SK-N-SH (cell line): ENCODE results near the gene GPER1. TPM values are rescaled to one million over a fixed set of nuclear protein-coding genes. Genes with fewer than 3 reads are reported as not detected.

Experiments
- CTCF ChIA-PET: fragments of 300-600, 350-600 bp; formaldehyde crosslinking; extraction: SDS; loops from one replicate; lab custom pipeline; 2021; lab: Yijun Ruan, JAX
- POLR2A ChIA-PET: fragments of 350-600 bp; sonication (Branson Sonifier 250); formaldehyde crosslinking; extraction: SDS; loops from one replicate; lab custom pipeline; 2020; ENCODE audit warnings: antibody characterized with exemption, inconsistent platforms; lab: Yijun Ruan, JAX
- DNase-seq: peaks from one replicate; pipeline ENCODE4 v3.0.0; 2012
- H2AFZ ChIP-seq: fragments of 200-600 bp; sonication (generic); 2 replicates; pipeline ENCODE4 v1.8.1; 2016; ENCODE audit warnings: antibody characterized with exemption, mild to moderate bottlenecking, low read depth
- H3F3A ChIP-seq: fragments of 200-600 bp; sonication (generic); replicated peaks from 2 replicates; pipeline ENCODE3; 2016; ENCODE audit warnings: antibody characterized with exemption, mild to moderate bottlenecking; ENCODE audit not compliant: insufficient read depth
- H3K27ac ChIP-seq, 2 experiments: fragments of 200-500 bp in 1 of 2; fragments of 200-600 bp in 1 of 2; sonication (Bioruptor generic) in 1 of 2; sonication (generic), shearing (Covaris generic) in 1 of 2; 2 replicates each; pipeline versions ENCODE4 v1.5.1 to v1.6.1; 2014 to 2016; ENCODE audit warnings: low read depth in 2 of 2, inconsistent platforms in 1 of 2, low read length in 1 of 2, mild to moderate bottlenecking in 1 of 2, mixed read lengths in 1 of 2
- H3K27me3 ChIP-seq: fragments of 200-600 bp; sonication (generic), shearing (Covaris generic); 2 replicates; pipeline ENCODE4 v1.6.1; 2016; ENCODE audit warnings: mixed run types; ENCODE audit not compliant: insufficient read depth
- H3K36me3 ChIP-seq, 2 experiments: fragments of 200-500 bp in 1 of 2; fragments of 200-600 bp in 1 of 2; sonication (Bioruptor generic) in 1 of 2; sonication (generic) in 1 of 2; replicated peaks in 1 of 2; 2 replicates each; pipeline versions ENCODE3 to v1.5.1; 2014 to 2016; ENCODE audit warnings: low read length in 1 of 2, mild to moderate bottlenecking in 1 of 2; ENCODE audit not compliant: insufficient read depth in 2 of 2, control insufficient read depth in 1 of 2
- H3K4me1 ChIP-seq, 2 experiments: fragments of 200-500 bp in 1 of 2; fragments of 200-600 bp in 1 of 2; sonication (Bioruptor generic) in 1 of 2; sonication (generic), shearing (Covaris generic) in 1 of 2; 2 replicates each; pipeline versions ENCODE4 v1.5.1 to v1.6.1; 2014 to 2016; ENCODE audit warnings: low read depth in 1 of 2, low read length in 1 of 2, mixed run types in 1 of 2; ENCODE audit not compliant: insufficient read depth in 2 of 2, control insufficient read depth in 1 of 2
- H3K4me2 ChIP-seq: fragments of 200-600 bp; sonication (generic), shearing (Covaris generic); 2 replicates; pipeline ENCODE4 v1.6.1; 2017; ENCODE audit warnings: mixed run types
- H3K4me3 ChIP-seq, 2 experiments: fragments of 200-500 bp in 1 of 2; fragments of 200-600 bp in 1 of 2; sonication (Bioruptor generic) in 1 of 2; sonication (generic), shearing (Covaris generic) in 1 of 2; 2 replicates each; pipeline versions ENCODE4 v1.5.1 to v1.8.1; 2014 to 2016; ENCODE audit warnings: low read depth in 2 of 2, inconsistent platforms in 1 of 2, low read length in 1 of 2, mild to moderate bottlenecking in 1 of 2, mixed read lengths in 1 of 2, moderate library complexity in 1 of 2
- H3K79me2 ChIP-seq: fragments of 200-600 bp; sonication (generic); 2 replicates; pipeline ENCODE4 v1.8.1; 2017; ENCODE audit warnings: mild to moderate bottlenecking; ENCODE audit not compliant: insufficient read depth
- H3K9ac ChIP-seq: fragments of 200-600 bp; sonication (generic); 2 replicates; pipeline ENCODE4 v1.6.1; 2017; ENCODE audit warnings: mixed run types
- H3K9me2 ChIP-seq: fragments of 200-600 bp; sonication (generic); 2 replicates; pipeline ENCODE4 v1.6.1; 2017; ENCODE audit warnings: mixed run types
- H3K9me3 ChIP-seq: fragments of 200-600 bp; sonication (generic); 2 replicates; pipeline ENCODE4 v1.6.1; 2017; ENCODE audit warnings: mixed run types, mild to moderate bottlenecking, moderate library complexity
- H4K20me1 ChIP-seq: fragments of 200-600 bp; sonication (generic); 2 replicates; pipeline ENCODE4 v1.6.1; 2017; ENCODE audit warnings: mild to moderate bottlenecking, mixed run types; ENCODE audit not compliant: insufficient read depth
- CTCF ChIP-seq: fragments of 200-600 bp; sonication (generic); IDR thresholded peaks from 2 replicates; pipeline ENCODE4 v1.6.1; 2017; ENCODE audit warnings: antibody characterized with exemption, mild to moderate bottlenecking, moderate library complexity
- EP300 ChIP-seq, 2 experiments: IDR thresholded peaks; 2 replicates each; pipeline versions ENCODE4 v1.4.0 to v1.6.1; 2012; ENCODE audit warnings: borderline replicate concordance in 1 of 2, low read depth in 1 of 2, low read length in 1 of 2
- EZH2phosphoT487 ChIP-seq: fragments of 200-600 bp; sonication (generic); IDR thresholded peaks from 2 replicates; pipeline ENCODE4 v1.6.1; 2017; ENCODE audit warnings: low read depth, mixed run types, mild to moderate bottlenecking, antibody characterized with exemption, moderate library complexity, borderline replicate concordance
- FOSL2 ChIP-seq: IDR thresholded peaks from 2 replicates; pipeline ENCODE4 v1.4.0; 2012; ENCODE audit warnings: low read depth, mild to moderate bottlenecking, moderate library complexity, borderline replicate concordance
- GABPA ChIP-seq: IDR thresholded peaks from 2 replicates; pipeline ENCODE4 v1.4.0; 2012; ENCODE audit warnings: low read depth, mild to moderate bottlenecking
- GATA2 ChIP-seq: sonication (generic); formaldehyde crosslinking; IDR thresholded peaks from 2 replicates; pipeline ENCODE4 v1.5.0; 2020; ENCODE audit warnings: mild to moderate bottlenecking, missing genetic modification reagents
- JUND ChIP-seq: IDR thresholded peaks from 2 replicates; pipeline ENCODE4 v1.4.0; 2012
- MAX ChIP-seq: IDR thresholded peaks from 2 replicates; pipeline ENCODE4 v1.4.0; 2012; ENCODE audit warnings: low read depth
- MEF2A ChIP-seq: IDR thresholded peaks from 2 replicates; pipeline ENCODE4 v1.4.0; 2012; ENCODE audit warnings: low read depth, borderline replicate concordance
- MXI1 ChIP-seq: IDR thresholded peaks from 2 replicates; pipeline ENCODE4 v1.6.1; 2012; ENCODE audit warnings: mild to moderate bottlenecking, low read depth, low read length, improper control_type of control experiment
- NRF1 ChIP-seq: IDR thresholded peaks from 2 replicates; pipeline ENCODE4 v1.6.1; 2012; ENCODE audit warnings: low read depth, mild to moderate bottlenecking, low read length
- PBX3 ChIP-seq: IDR thresholded peaks from 2 replicates; pipeline ENCODE4; 2012
- RAD21 ChIP-seq: IDR thresholded peaks from 2 replicates; pipeline ENCODE4 v1.6.1; 2012; ENCODE audit warnings: mild to moderate bottlenecking, low read length
- REST ChIP-seq: IDR thresholded peaks from 2 replicates; pipeline ENCODE4 v1.6.1; 2012; ENCODE audit warnings: mild to moderate bottlenecking, low read depth, low read length, moderate library complexity
- RFX5 ChIP-seq: IDR thresholded peaks from 2 replicates; pipeline ENCODE4 v1.6.1; 2012; ENCODE audit warnings: mild to moderate bottlenecking, improper control_type of control experiment, low read length
- TAF1 ChIP-seq: IDR thresholded peaks from 2 replicates; pipeline ENCODE4 v1.6.1; 2012; ENCODE audit warnings: low read depth, mild to moderate bottlenecking, low read length, moderate library complexity, borderline replicate concordance
- TCF12 ChIP-seq: IDR thresholded peaks from 2 replicates; pipeline ENCODE4 v1.4.0; 2012
- TEAD4 ChIP-seq: IDR thresholded peaks from 2 replicates; pipeline ENCODE4 v1.4.0; 2012; ENCODE audit warnings: mild to moderate bottlenecking, borderline replicate concordance; ENCODE audit not compliant: insufficient read depth
- WGBS: methylation state at CpG from one replicate; pipeline ENCODE4 v1.1.6; 2017; ENCODE audit warnings: low lambda C conversion rate; 5-methylcytosine and 5-hydroxymethylcytosine counted together
- polyA plus RNA-seq, 3 experiments: library from polyadenylated mRNA; depleted of rRNA; stranded (reverse); fragments of >200 nt; gene quantifications; 2 replicates each; pipeline ENCODE4 v1.2.3, GENCODE V29; 2012

GPER1 gene
- polyA plus RNA-seq, 1 of the 3 experiments (the other 2 are of a cell fraction), result 6.4 TPM

GRCh38 chr7:1064581-1064980 is 23.3 kb upstream of the GPER1 start:
- Histone ChIP-seq H3K4me1 (peaks cover 0 to 9% of the 10 kb centered on the region in 2 experiments; a peak in 1 of 4 replicates), H3K9me2 (no peaks in the 10 kb centered on the region), H3K79me2 (no peaks in the 10 kb centered on the region; the same call in 1 of the 2 replicates), H3K4me2 (no peak overlapping the region), H2AFZ (no peak overlapping the region), H3K27ac (no peak overlapping the region), H3F3A (no peaks in the 10 kb centered on the region), H3K27me3 (no peaks in the 10 kb centered on the region), H3K9ac (no peak overlapping the region), H3K4me3 (no peak overlapping the region), H4K20me1 (peaks cover 25% of the 10 kb centered on the region), H3K9me3 (no peaks in the 10 kb centered on the region), H3K36me3 (no peaks in the 10 kb centered on the region)
- CTCF ChIA-PET, result interaction anchor here (1.4 to 27.8 kb wide), 18 partner anchors 14 to 154 kb away, joined by 5 to 756 read pairs (median 20); partner anchors contain the start of genes GPER1 and GPR146
- POLR2A ChIA-PET, result no interaction called here
- TF ChIP-seq RFX5, result no peak
- DNase-seq, result no peak
- WGBS, result 95% methylated on average over 9 of the region's 13 CpGs

- POLR2A ChIA-PET, result interaction anchor here (1.1 to 1.3 kb wide), 3 partner anchors 21 to 72 kb away, joined by 3 to 9 read pairs (median 3); a partner anchor contains a TSS
- no peak overlapping the region for H3K9ac ChIP-seq
- no peak overlapping the region for H3K4me3 ChIP-seq
- H3K9me3 ChIP-seq, result no peaks in the 10 kb centered on the region
- H4K20me1 ChIP-seq, result peaks cover 25% of the 10 kb centered on the region
- no peaks in the 10 kb centered on the region for H3K27me3 ChIP-seq
- H3K9me2 ChIP-seq, result no peaks in the 10 kb centered on the region
- no peaks in the 10 kb centered on the region; the same call in 1 of the 2 replicates for H3K79me2 ChIP-seq
- WGBS, result 93% methylated on average over 12 of the region's 12 CpGs
- H3K4me1 ChIP-seq, result peaks cover 0 to 9% of the 10 kb centered on the region in 2 experiments; a peak in 1 of 4 replicates
- TF ChIP-seq EP300 (IDR thresholded peaks at IDR 0.05; ENCODE audit: borderline replicate concordance in 1 of 2, low read depth in 1 of 2, low read length in 1 of 2) (no peak), TEAD4 (no peak), CTCF (no peak), FOSL2 (no peak), MEF2A (no peak), MXI1 (no peak), TAF1 (no peak), TCF12 (no peak), PBX3 (no peak), GABPA (no peak), MAX (no peak), RAD21 (no peak), NRF1 (no peak), EZH2phosphoT487 (no peak), GATA2 (CRISPR knock-in tag) (no peak), JUND (no peak), REST (no peak)
- TF ChIP-seq, all 33 proteins: peak for 0
- H2AFZ ChIP-seq, result no peak overlapping the region
- CTCF ChIA-PET, result interaction anchor here (0.6 to 27.8 kb wide), 46 partner anchors 10 to 180 kb away, joined by 3 to 756 read pairs (median 9); partner anchors contain the start of genes COX19, CYP2W1, GPER1 and GPR146
- no peak overlapping the region for H3K27ac ChIP-seq
- DNase-seq, result no peak
- H3F3A ChIP-seq, result no peaks in the 10 kb centered on the region
- no peaks in the 10 kb centered on the region for H3K36me3 ChIP-seq
- H3K4me2 ChIP-seq, result no peak overlapping the region
Observed at GRCh38 chr7:1065263-1065584, 22.7 kb upstream of the GPER1 start.
